ENCODE data around the gene CAMK1D. TPM values are rescaled to one million over a fixed set of nuclear protein-coding genes. Genes with fewer than 3 reads are reported as not detected.
"Not testable (repeated sequence)": the region's sequence is repeated elsewhere in the genome, so short reads cannot be mapped to it uniquely, and the experiment has no call there.

Gene CAMK1D
- total and polyA plus RNA-seq, 8 donors = 1.4 to 26.9 (median 3.9) TPM

DNA sequence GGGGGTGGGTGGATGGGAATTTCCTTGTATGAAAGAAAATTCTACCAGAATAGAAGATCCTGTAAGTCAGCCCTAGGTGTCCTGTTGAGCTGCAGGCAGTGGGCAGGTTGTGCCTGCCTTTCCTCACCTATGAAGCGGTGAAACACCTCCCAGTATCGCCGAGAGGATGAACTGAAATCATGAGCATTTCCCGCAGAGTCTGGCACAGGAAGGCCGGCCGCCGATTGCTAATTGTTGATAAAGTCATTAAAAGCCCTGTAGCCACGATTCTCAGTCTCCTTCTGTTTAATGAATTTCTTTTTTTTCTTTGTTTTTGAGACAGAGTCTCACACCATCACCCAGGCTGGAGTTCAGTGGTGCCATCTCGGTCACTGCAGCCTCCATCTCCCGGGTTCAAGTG is 142.1 kb downstream of the CAMK1D start:
- intact Hi-C loops (cut with DNase I; ENCODE audit: low total_unique reads) = no loop called here
- Histone ChIP-seq H3K27ac (no peak overlapping the region), H3K36me3 (no peaks in the 10 kb centered on the region), H3K27me3 (no peaks in the 10 kb centered on the region), H3K4me3 (no peak overlapping the region), H3K9me3 (no peaks in the 10 kb centered on the region), H3K4me1 (peaks cover 0 to 6% (median 0%) of the 10 kb centered on the region in 4 donors)
- TF ChIP-seq, protein P1, sequence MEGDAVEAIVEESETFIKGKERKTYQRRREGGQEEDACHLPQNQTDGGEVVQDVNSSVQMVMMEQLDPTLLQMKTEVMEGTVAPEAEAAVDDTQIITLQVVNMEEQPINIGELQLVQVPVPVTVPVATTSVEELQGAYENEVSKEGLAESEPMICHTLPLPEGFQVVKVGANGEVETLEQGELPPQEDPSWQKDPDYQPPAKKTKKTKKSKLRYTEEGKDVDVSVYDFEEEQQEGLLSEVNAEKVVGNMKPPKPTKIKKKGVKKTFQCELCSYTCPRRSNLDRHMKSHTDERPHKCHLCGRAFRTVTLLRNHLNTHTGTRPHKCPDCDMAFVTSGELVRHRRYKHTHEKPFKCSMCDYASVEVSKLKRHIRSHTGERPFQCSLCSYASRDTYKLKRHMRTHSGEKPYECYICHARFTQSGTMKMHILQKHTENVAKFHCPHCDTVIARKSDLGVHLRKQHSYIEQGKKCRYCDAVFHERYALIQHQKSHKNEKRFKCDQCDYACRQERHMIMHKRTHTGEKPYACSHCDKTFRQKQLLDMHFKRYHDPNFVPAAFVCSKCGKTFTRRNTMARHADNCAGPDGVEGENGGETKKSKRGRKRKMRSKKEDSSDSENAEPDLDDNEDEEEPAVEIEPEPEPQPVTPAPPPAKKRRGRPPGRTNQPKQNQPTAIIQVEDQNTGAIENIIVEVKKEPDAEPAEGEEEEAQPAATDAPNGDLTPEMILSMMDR (IDR thresholded peaks at IDR 0.05) = no peak
- TF ChIP-seq EP300 (IDR thresholded peaks at IDR 0.05) (no peak), POLR2AphosphoS5 (IDR thresholded peaks at IDR 0.05) (no peak), POLR2A (IDR thresholded peaks at IDR 0.05) (no peak)
- no peak for DNase-seq
- 78 to 86% (median 81%) methylated on average over 10 of the region's 10 CpGs for whole genome bisulfite sequencing, 5 donors

GRCh38 chr10:12492016-12492415 is 142.7 kb downstream of the CAMK1D start:
- DNase-seq = no peak
- Histone ChIP-seq H3K4me1 (peaks cover 0 to 6% (median 0%) of the 10 kb centered on the region in 4 donors), H3K36me3 (no peaks in the 10 kb centered on the region), H3K4me3 (no peak overlapping the region), H3K27me3 (no peaks in the 10 kb centered on the region), H3K9me3 (no peaks in the 10 kb centered on the region), H3K27ac (no peak overlapping the region)
- 88 to 96% (median 92%) methylated on average over 8 of the region's 8 CpGs for WGBS, 5 donors
- intact Hi-C loops (cut with DNase I; ENCODE audit: low total_unique reads) = no loop called here
- TF ChIP-seq, protein P1 (IDR thresholded peaks at IDR 0.05) = no peak
- TF ChIP-seq POLR2AphosphoS5 (IDR thresholded peaks at IDR 0.05) = no peak
- no peak for TF ChIP-seq POLR2A (IDR thresholded peaks at IDR 0.05)
- TF ChIP-seq EP300 (IDR thresholded peaks at IDR 0.05) = no peak

- peaks cover 22 to 30% (median 28%) of the 10 kb centered on the region in 4 donors for H3K4me1 ChIP-seq
- 92 to 97% (median 96%) methylated on average over 10 of the region's 10 CpGs for WGBS, 5 donors
- intact Hi-C loops (cut with DNase I; ENCODE audit: low total_unique reads); H3K27me3 ChIP-seq; H3K4me3 ChIP-seq; H3K36me3 ChIP-seq; DNase-seq; H3K27ac ChIP-seq; H3K9me3 ChIP-seq: not testable (repeated sequence)
These were observed 147.7 kb downstream of the CAMK1D start for GRCh38 chr10:12497046-12497445.

GRCh38 chr10:12499076-12499986 is 150.0 kb downstream of the CAMK1D start:
- H3K27ac ChIP-seq = no peak overlapping the region
- DNase-seq = no peak
- TF ChIP-seq EP300 (IDR thresholded peaks at IDR 0.05) = no peak
- no peak for TF ChIP-seq POLR2AphosphoS5 (IDR thresholded peaks at IDR 0.05)
- TF ChIP-seq, protein P1 (IDR thresholded peaks at IDR 0.05) = no peak
- no peak for TF ChIP-seq POLR2A (IDR thresholded peaks at IDR 0.05)

More at GRCh38 chr10:12499076-12499986, 150.0 kb downstream of the CAMK1D start:
- peaks cover 23 to 31% (median 29%) of the 10 kb centered on the region in 4 donors for H3K4me1 ChIP-seq
- no peaks in the 10 kb centered on the region for H3K36me3 ChIP-seq
- no peaks in the 10 kb centered on the region for H3K9me3 ChIP-seq
- no peak overlapping the region for H3K4me3 ChIP-seq
- intact Hi-C loops (cut with DNase I; ENCODE audit: low total_unique reads) = no loop called here
- WGBS, 5 donors = 69 to 83% (median 81%) methylated on average over 7 of the region's 7 CpGs
- H3K27me3 ChIP-seq = no peaks in the 10 kb centered on the region

All from stomach (tissue), 9 donors.